GM12875 (cell line): ENCODE data around the gene USP10.

Source experiments
- H3K4me3 ChIP-seq: one replicate; pipeline ENCODE4 v1.5.1; 2011; ENCODE audit warnings: low read depth, low read length, control low read depth
- CTCF ChIP-seq: IDR thresholded peaks from 2 replicates; pipeline ENCODE4 v1.5.1; 2011; ENCODE audit warnings: low read depth, mild to moderate bottlenecking, control low read depth, inconsistent platforms, low read length, moderate library complexity, borderline replicate concordance; ENCODE audit not compliant: insufficient read depth

The USP10 gene

GRCh38 chr16:84699712-84700445 is at the start of gene USP10:
Gene USP10 (plus strand): TSS chr16:84700000. CDS start chr16:84700091, 91 bp downstream.
- TF ChIP-seq CTCF: no peak

GRCh38 chr16:84650062-84650991 is 49.5 kb upstream of the USP10 start:
- no peak for TF ChIP-seq CTCF
- no peak overlapping the region for H3K4me3 ChIP-seq

More at GRCh38 chr16:84699712-84700445, at the start of gene USP10:
- peak within 1 kb of the TSS; percentile 83 for H3K4me3 ChIP-seq

- TF ChIP-seq CTCF: no peak
- H3K4me3 ChIP-seq: no peak overlapping the region
Measured at GRCh38 chr16:84652566-84652965, 47.2 kb upstream of the USP10 start.

- H3K4me3 ChIP-seq: no peak overlapping the region
- TF ChIP-seq CTCF: no peak
Measured at GRCh38 chr16:84654238-84654637, 45.6 kb upstream of the USP10 start.

- H3K4me3 ChIP-seq: no peak overlapping the region
- no peak for TF ChIP-seq CTCF
Measured at GRCh38 chr16:84654998-84655397, 44.8 kb upstream of the USP10 start.

- no peak for TF ChIP-seq CTCF
- no peak overlapping the region for H3K4me3 ChIP-seq
Measured at GRCh38 chr16:84656649-84657048, 43.2 kb upstream of the USP10 start.
